Cardiac ventricle fibroblast (primary cell): ENCODE measurements around the gene SYNC. TPM values are rescaled to one million over a fixed set of nuclear protein-coding genes. Genes with fewer than 3 reads are reported as not detected.

ENCODE experiments used
- total RNA-seq: library from RNA; depleted of rRNA; stranded (reverse); fragments of >200 nt; gene quantifications from 2 replicates; pipeline ENCODE4 v1.2.3, GENCODE V29; 2015

Gene SYNC
- total RNA-seq, result 42.6 and 43.4 TPM in 2 replicates

GRCh38 chr1:32702599-32703478 lies at the start of gene SYNC:
SYNC (minus strand) TSS chr1:32702770; CDS start chr1:32702660, 110 bp downstream.

GRCh38 chr1:32650752-32651460 lies 51.7 kb downstream of the SYNC start, which contains the start of gene RBBP4:
RBBP4 (plus strand) TSS chr1:32651208; CDS start chr1:32651307, 99 bp downstream.

GRCh38 chr1:32650248-32650751 lies 52.3 kb downstream of the SYNC start, which contains the start of gene ZBTB8OS:
ZBTB8OS (minus strand) TSS chr1:32650550; CDS start chr1:32650529, 21 bp downstream.

Other genes starting within 250 kb of the SYNC start
- gene ZBTB8B, start 237.7 kb downstream of the SYNC start, total RNA-seq, result not detected in 2 replicates
- 4.7 and 5.2 TPM in 2 replicates for gene ZBTB8A, start 163.3 kb downstream of the SYNC start, total RNA-seq
- 15.7 and 16.5 TPM in 2 replicates for gene ZBTB8OS, start 52.2 kb downstream of the SYNC start, total RNA-seq
- 93.0 and 97.3 TPM in 2 replicates for gene RBBP4, start 51.6 kb downstream of the SYNC start, total RNA-seq
- 53.9 and 64.1 TPM in 2 replicates for gene YARS1, start 114.6 kb upstream of the SYNC start, total RNA-seq
- 12.9 and 14.2 TPM in 2 replicates for gene S100PBP, start 114.9 kb upstream of the SYNC start, total RNA-seq
- 1.00 and 1.3 TPM in 2 replicates for gene FNDC5, start 168.1 kb upstream of the SYNC start, total RNA-seq
- not detected in 2 replicates for gene HPCA, start 183.7 kb upstream of the SYNC start, total RNA-seq
- gene TMEM54, start 198.6 kb upstream of the SYNC start, total RNA-seq, result 23.2 and 33.4 TPM in 2 replicates